8988T (cell line): Measurements from ENCODE around the gene ZNF202.
A peak's percentile ranks its signal among the peaks of the same experiment; 100 is the strongest.
"Not testable (repeated sequence)": the region's sequence is repeated elsewhere in the genome, so short reads cannot be mapped to it uniquely, and the experiment has no call there.

Experiments
- DNase-seq: peaks from one replicate; pipeline ENCODE4 v3.0.0; 2011

The ZNF202 gene

GRCh38 chr11:123738374-123738773, 3.1 kb downstream of the ZNF202 start:
- no peak for DNase-seq

GRCh38 chr11:123736769-123737168, 4.7 kb downstream of the ZNF202 start:
- no peak for DNase-seq

GRCh38 chr11:123729602-123730001, 11.9 kb downstream of the ZNF202 start:
- DNase-seq, result no peak

GRCh38 chr11:123725995-123726655, 15.3 kb downstream of the ZNF202 start:
- no peak for DNase-seq

GRCh38 chr11:123719452-123719851, 22.0 kb downstream of the ZNF202 start:
- DNase-seq, result no peak

- no peak for DNase-seq
Observed at GRCh38 chr11:123718469-123718868, 23.0 kb downstream of the ZNF202 start.

- no peak for DNase-seq
Observed at GRCh38 chr11:123718063-123718462, 23.4 kb downstream of the ZNF202 start.

GRCh38 chr11:123712627-123713026, 28.8 kb downstream of the ZNF202 start:
- not testable (repeated sequence) for DNase-seq

- peak; percentile 53 for DNase-seq
Observed at GRCh38 chr11:123707606-123708205, 33.8 kb downstream of the ZNF202 start.

- no peak for DNase-seq
Observed at GRCh38 chr11:123707206-123707605, 34.3 kb downstream of the ZNF202 start.

- no peak for DNase-seq
Observed at GRCh38 chr11:123704341-123704740, 37.1 kb downstream of the ZNF202 start.

GRCh38 chr11:123702696-123703095, 38.8 kb downstream of the ZNF202 start:
- DNase-seq, result no peak

GRCh38 chr11:123702139-123702538, 39.3 kb downstream of the ZNF202 start:
- no peak for DNase-seq

- DNase-seq, result no peak
Observed at GRCh38 chr11:123700772-123701171, 40.7 kb downstream of the ZNF202 start.

- no peak for DNase-seq
Observed at GRCh38 chr11:123698546-123699127, 42.8 kb downstream of the ZNF202 start.

- DNase-seq, result no peak
Observed at GRCh38 chr11:123696183-123696582, 45.3 kb downstream of the ZNF202 start.

GRCh38 chr11:123695231-123695630, 46.2 kb downstream of the ZNF202 start:
- no peak for DNase-seq

GRCh38 chr11:123694551-123694950, 46.9 kb downstream of the ZNF202 start:
- no peak for DNase-seq

- DNase-seq, result no peak
Observed at GRCh38 chr11:123692961-123693360, 48.5 kb downstream of the ZNF202 start.

- no peak for DNase-seq
Observed at GRCh38 chr11:123690485-123690884, 51.0 kb downstream of the ZNF202 start.

GRCh38 chr11:123684601-123685000, 56.9 kb downstream of the ZNF202 start:
- DNase-seq, result no peak

- DNase-seq, result no peak
Observed at GRCh38 chr11:123683428-123684170, 57.9 kb downstream of the ZNF202 start.

- DNase-seq, result no peak
Observed at GRCh38 chr11:123682696-123683410, 58.6 kb downstream of the ZNF202 start.
